SK-N-SH treated with all-trans-retinoic acid at 6 μM for 48 hours (cell line): ENCODE results near the gene MBNL2.
"Not testable (repeated sequence)": the region's sequence is repeated elsewhere in the genome, so short reads cannot be mapped to it uniquely, and the experiment has no call there.

Experiments used
- ARNTL ChIP-seq: fragments of 450-650 bp; formaldehyde crosslinking; IDR thresholded peaks from 2 replicates; pipeline ENCODE4 v1.5.0; 2020; ENCODE audit warnings: low read depth, mild to moderate bottlenecking, moderate library complexity, borderline replicate concordance
- BACH2 ChIP-seq: fragments of 250-450 bp; sonication (Bioruptor Pico); IDR thresholded peaks from 2 replicates; pipeline ENCODE4 v1.9.0; 2021; ENCODE audit warnings: mild to moderate bottlenecking, borderline replicate concordance
- CREB5 ChIP-seq: fragments of 250-450 bp; sonication (Bioruptor Pico); IDR thresholded peaks from 2 replicates; pipeline ENCODE4 v1.5.1; 2020; ENCODE audit warnings: low read depth, mild to moderate bottlenecking, moderate library complexity
- ESRRG ChIP-seq: fragments of 250-450 bp; sonication (Bioruptor Pico); IDR thresholded peaks from 2 replicates; pipeline ENCODE4 v1.6.1; 2021; ENCODE audit warnings: mild to moderate bottlenecking
- GLIS3 ChIP-seq: fragments of 250-450 bp; sonication (Bioruptor Pico); IDR thresholded peaks from 2 replicates; pipeline ENCODE4 v1.5.0; 2020; ENCODE audit warnings: mild to moderate bottlenecking, moderate library complexity
- PATZ1 ChIP-seq: fragments of 250-450 bp; sonication (Bioruptor Pico); IDR thresholded peaks from 2 replicates; pipeline ENCODE4 v1.8.0; 2020; ENCODE audit warnings: mild to moderate bottlenecking, moderate library complexity, borderline replicate concordance
- PPARA ChIP-seq: fragments of 250-450 bp; sonication (Bioruptor Pico); IDR thresholded peaks from 2 replicates; pipeline ENCODE4 v1.5.0; 2020; ENCODE audit warnings: mild to moderate bottlenecking, borderline replicate concordance
- RARB ChIP-seq: fragments of 250-450 bp; sonication (Bioruptor Pico); IDR thresholded peaks from 2 replicates; pipeline ENCODE4 v1.8.0; 2021; ENCODE audit warnings: mild to moderate bottlenecking, moderate library complexity
- TCF4 ChIP-seq: fragments of 250-450 bp; sonication (Bioruptor Pico); IDR thresholded peaks from 2 replicates; pipeline ENCODE4 v1.8.0; 2021; ENCODE audit warnings: mild to moderate bottlenecking, moderate library complexity, borderline replicate concordance
- ZC3H10 ChIP-seq: fragments of 250-450 bp; sonication (Bioruptor Pico); IDR thresholded peaks from 2 replicates; pipeline ENCODE4 v1.5.1; 2021; ENCODE audit warnings: mild to moderate bottlenecking, moderate library complexity
- ZFP30 ChIP-seq: fragments of 450-650 bp; formaldehyde crosslinking; IDR thresholded peaks from 2 replicates; pipeline ENCODE4 v1.5.0; 2022; ENCODE audit warnings: mild to moderate bottlenecking, moderate library complexity
- ZNF565 ChIP-seq: fragments of 450-650 bp; formaldehyde crosslinking; conservative IDR thresholded peaks from 2 replicates; pipeline ENCODE4 v1.5.0; 2020; ENCODE audit warnings: low read depth, mild to moderate bottlenecking, moderate library complexity
- ZNF70 ChIP-seq: fragments of 450-650 bp; formaldehyde crosslinking; IDR thresholded peaks from 2 replicates; pipeline ENCODE4 v1.5.0; 2020; ENCODE audit warnings: mild to moderate bottlenecking, moderate library complexity

- not testable (repeated sequence) for TF ChIP-seq PATZ1 (CRISPR knock-in tag); ZNF565 (CRISPR knock-in tag); TCF4 (CRISPR knock-in tag); ARNTL (CRISPR knock-in tag); CREB5 (CRISPR knock-in tag); ZNF70 (CRISPR knock-in tag); RARB (CRISPR knock-in tag); BACH2; ZFP30 (CRISPR knock-in tag); ESRRG; ZC3H10 (CRISPR knock-in tag); GLIS3; PPARA
Measured at GRCh38 chr13:97352012-97352411, 129.9 kb downstream of the MBNL2 start.
